GM12878 (cell line): ENCODE results near the gene PPAT. TPM values are rescaled to one million over a fixed set of nuclear protein-coding genes. Genes with fewer than 3 reads are reported as not detected.
A peak's percentile ranks its signal among the peaks of the same experiment; 100 is the strongest.

Experiments
- ATAC-seq: fragments of 200-7000 bp; cut with Tn5 transposase; 3 replicates; pipeline ENCODE4 v1.9.1; 2020; ENCODE audit warnings: mild to moderate bottlenecking, moderate library complexity
- BruUV-seq: library from RNA; stranded (reverse); fragments of 400-500 nt; replicated peaks from 2 replicates; lab custom pipeline; 2021; lab: Mats Ljungman, UMichigan
- CTCF ChIA-PET: fragments of 300-600 bp; sonication (Branson Sonifier 250); formaldehyde crosslinking; extraction: SDS; loops from one replicate; lab custom pipeline; 2021; ENCODE audit warnings: inconsistent platforms; lab: Yijun Ruan, JAX
- POLR2A ChIA-PET: fragments of 350-600 bp; formaldehyde crosslinking; extraction: SDS; loops from one replicate; lab custom pipeline; 2021; ENCODE audit warnings: inconsistent platforms; lab: Charles Lee
- RAD21 ChIA-PET: fragments of 300-600 bp; sonication (Branson Sonifier 250); formaldehyde crosslinking; loops from one replicate; lab custom pipeline; 2023; ENCODE audit warnings: antibody characterized with exemption; ENCODE audit not compliant: unreplicated experiment; lab: Charles Lee
- SMC1A ChIA-PET: fragments of 300-600 bp; sonication (Branson Sonifier 250); formaldehyde crosslinking; loops from one replicate; lab custom pipeline; 2023; ENCODE audit not compliant: unreplicated experiment, uncharacterized antibody; lab: Charles Lee
- DNase-seq: peaks from one replicate; pipeline ENCODE4 v3.0.0-alpha.2; 2011; ENCODE audit warnings: low read depth, low spot score
- FAIRE-seq: peaks from 3 replicates; lab custom pipeline; 2011; peaks lifted over from hg19 to GRCh38; lab: Jason Lieb, UNC
- H2AFZ ChIP-seq: 2 replicates; pipeline ENCODE4 v1.6.0; 2011; ENCODE audit warnings: low read depth, low read length, control low read depth; ENCODE audit not compliant: control insufficient read depth
- H3K27ac ChIP-seq: 2 replicates; pipeline ENCODE4 v1.5.1; 2011; ENCODE audit warnings: control low read depth; ENCODE audit not compliant: control insufficient read depth, insufficient read depth
- H3K27me3 ChIP-seq, 2 experiments: replicated peaks in 1 of 2; 2 replicates each; pipeline versions ENCODE4 v1.6.0 to v1.6.1; 2011; ENCODE audit warnings: low read length in 1 of 2; ENCODE audit not compliant: control insufficient read depth in 2 of 2, insufficient read depth in 2 of 2
- H3K36me3 ChIP-seq, 2 experiments: 2 replicates each; pipeline ENCODE4 v1.5.1; 2011; ENCODE audit warnings: low read length in 1 of 2; ENCODE audit not compliant: control insufficient read depth in 2 of 2, insufficient read depth in 2 of 2
- H3K4me1 ChIP-seq: 2 replicates; pipeline ENCODE4 v1.6.1; 2011; ENCODE audit warnings: mild to moderate bottlenecking, low read length, moderate library complexity, mixed read lengths; ENCODE audit not compliant: control insufficient read depth, insufficient read depth
- H3K4me2 ChIP-seq: 2 replicates; pipeline ENCODE4 v1.6.0; 2011; ENCODE audit warnings: control low read depth; ENCODE audit not compliant: control insufficient read depth, insufficient read depth
- H3K4me3 ChIP-seq: fragments of 200-600 bp; sonication (generic); 2 replicates; pipeline ENCODE4 v1.5.1; 2016
- H3K79me2 ChIP-seq: 2 replicates; pipeline ENCODE4 v1.6.0; 2011; ENCODE audit warnings: low read length; ENCODE audit not compliant: control insufficient read depth, insufficient read depth
- H3K9ac ChIP-seq: 2 replicates; pipeline ENCODE4 v1.8.0; 2011; ENCODE audit warnings: low read length, control low read depth, mixed read lengths; ENCODE audit not compliant: control insufficient read depth, insufficient read depth
- H3K9me3 ChIP-seq: replicated peaks from 3 replicates; pipeline ENCODE4 v1.5.1; 2011; ENCODE audit warnings: mild to moderate bottlenecking, low read length; ENCODE audit not compliant: control insufficient read depth, insufficient read depth
- H4K20me1 ChIP-seq: 2 replicates; pipeline ENCODE4 v1.6.0; 2011; ENCODE audit not compliant: control insufficient read depth, insufficient read depth
- CHD2 ChIP-seq: IDR thresholded peaks from 2 replicates; pipeline ENCODE4 v1.6.1; 2011; ENCODE audit warnings: low read depth, low read length, improper control_type of control experiment, borderline replicate concordance
- CREM ChIP-seq: IDR thresholded peaks from 2 replicates; pipeline ENCODE4 v1.6.1; 2014; ENCODE audit warnings: antibody characterized with exemption, low read depth
- EGR1 ChIP-seq, 2 experiments: IDR thresholded peaks; 1 replicate in 1 of 2; 2 replicates in 1 of 2; pipeline ENCODE4 v1.6.1; 2011 to 2012; ENCODE audit warnings: low read depth in 2 of 2, low read length in 2 of 2, borderline replicate concordance in 1 of 2, mild to moderate bottlenecking in 1 of 2, moderate library complexity in 1 of 2
- EP300 ChIP-seq, 2 experiments: fragments of 150-350 bp in 1 of 2; IDR thresholded peaks; 2 replicates each; pipeline ENCODE4 v1.6.1; 2011 to 2012; ENCODE audit warnings: low read depth in 2 of 2, low read length in 2 of 2, borderline replicate concordance in 1 of 2, improper control_type of control experiment in 1 of 2, inconsistent platforms in 1 of 2; ENCODE audit not compliant: control insufficient read depth in 1 of 2
- MYC ChIP-seq: IDR thresholded peaks from 2 replicates; pipeline ENCODE4 v1.6.1; 2011; ENCODE audit warnings: mild to moderate bottlenecking, low read length, moderate library complexity, inconsistent platforms; ENCODE audit not compliant: insufficient read depth, insufficient replicate concordance, insufficient read length, severe bottlenecking
- NFYB ChIP-seq: IDR thresholded peaks from 2 replicates; pipeline ENCODE4 v1.6.1; 2011; ENCODE audit warnings: low read depth, mild to moderate bottlenecking, low read length, improper control_type of control experiment, moderate library complexity; ENCODE audit not compliant: insufficient read depth
- POU2F2 ChIP-seq: IDR thresholded peaks from 3 replicates; pipeline ENCODE4 v1.6.1; 2011; ENCODE audit warnings: low read depth, mild to moderate bottlenecking, low read length, borderline replicate concordance
- RCOR1 ChIP-seq: conservative IDR thresholded peaks from 2 replicates; pipeline ENCODE4 v1.6.1; 2012; ENCODE audit warnings: low read depth, low read length, improper control_type of control experiment
- TAF1 ChIP-seq: IDR thresholded peaks from 2 replicates; pipeline ENCODE4 v1.6.1; 2011; ENCODE audit warnings: mild to moderate bottlenecking, low read depth, low read length, borderline replicate concordance
- ZNF384 ChIP-seq: IDR thresholded peaks from 2 replicates; pipeline ENCODE4 v1.6.1; 2012; ENCODE audit warnings: low read depth, mild to moderate bottlenecking, low read length, improper control_type of control experiment, borderline replicate concordance
- WGBS: methylation state at CpG from one replicate; pipeline ENCODE4 v1.1.6; 2016; ENCODE audit warnings: low lambda C conversion rate; ENCODE audit not compliant: insufficient replicate concordance, insufficient coverage; ENCODE audit errors: missing lambda C conversion rate; 5-methylcytosine and 5-hydroxymethylcytosine counted together
- in situ Hi-C: fragments of 300-500 bp; cut with MboI; formaldehyde crosslinking; loops from 9 replicates; pipeline ENCODE4 v1.14.3; 2018; ENCODE audit warnings: mixed read lengths
- intact Hi-C: fragments of 100-400 bp; cut with micrococcal nuclease; formaldehyde crosslinking; loops from one replicate; pipeline ENCODE4 v1.14.2; 2022; ENCODE audit not compliant: unreplicated experiment
- polyA plus RNA-seq, 11 experiments: library from polyadenylated mRNA; depleted of rRNA in 4 of 11; unstranded in 6 of 11; stranded (reverse) in 5 of 11; fragments of >200 nt; fragmentation: Nextera tagmentation in 4 of 11; fragmentation: Illumina TruSeq in 1 of 11; extraction: Ambion mirVana in 4 of 11; extraction: Trizol in 1 of 11; gene quantifications; 1 replicate in 1 of 11; 2 replicates in 10 of 11; pipeline versions ENCODE4 v1.2.1 to v1.2.3, GENCODE V29; 2011 to 2016; ENCODE audit warnings: inconsistent platforms in 2 of 11, missing spikeins in 2 of 11, low read depth in 1 of 11
- total RNA-seq, 4 experiments: library from RNA; depleted of rRNA in 3 of 4; stranded (reverse); fragments of >200 nt in 3 of 4; fragmentation: Illumina TruSeq in 1 of 4; extraction: Trizol in 1 of 4; gene quantifications; 2 replicates each; pipeline versions ENCODE4 v1.2.1 to v1.2.3, GENCODE V29; 2013 to 2021
- TF ChIP-seq, protein P1 (sequence below): fragments of 450-650 bp; IDR thresholded peaks from 2 replicates; pipeline ENCODE4 v1.6.1; 2017; ENCODE audit warnings: mild to moderate bottlenecking
- TF ChIP-seq, protein P2 (sequence below): IDR thresholded peaks from 2 replicates; pipeline ENCODE4 v1.6.1; 2011; ENCODE audit warnings: borderline replicate concordance, low read depth, mild to moderate bottlenecking, moderate library complexity, mixed read lengths, low read length; ENCODE audit not compliant: insufficient read depth; ENCODE audit errors: extremely low read length
- TF ChIP-seq, protein P3 (sequence below): fragments of 450-650 bp; formaldehyde crosslinking; IDR thresholded peaks from 2 replicates; pipeline ENCODE4 v1.5.0; 2022; ENCODE audit warnings: mild to moderate bottlenecking, missing genetic modification characterization

The PPAT gene
- total and polyA plus RNA-seq, 10 of the 15 experiments (the other 5 are each of a cell fraction or from before 2014, with no cell fraction given): 24.9 to 50.7 (median 38.0) TPM

DNA sequence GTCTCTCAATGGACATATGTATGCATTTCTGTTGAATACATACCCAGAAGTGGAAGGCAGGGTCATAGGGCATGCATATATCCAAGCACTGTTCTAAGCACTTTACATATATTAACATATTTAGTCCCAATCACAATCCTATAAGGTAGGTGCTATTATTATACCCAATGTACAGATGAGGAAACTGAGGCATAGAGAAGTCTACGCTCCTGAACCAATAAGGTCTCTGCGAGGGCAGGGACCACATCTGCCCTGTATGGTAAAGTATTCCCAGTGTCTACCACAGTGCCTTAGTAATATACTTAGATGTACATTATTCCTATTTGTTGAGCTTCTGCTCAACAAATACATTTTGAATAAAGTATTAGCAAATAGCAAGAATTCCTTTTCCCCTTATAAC is 5.2 kb downstream of the PPAT start:
- no peak overlapping the region for H3K9ac ChIP-seq
- TF ChIP-seq POU2F2 (no peak), EP300 (IDR thresholded peaks at IDR 0.05; ENCODE audit: borderline replicate concordance in 1 of 2, control insufficient read depth in 1 of 2, low read depth in 2 of 2, low read length in 2 of 2) (no peak), EGR1 (IDR thresholded peaks at IDR 0.05; ENCODE audit: borderline replicate concordance in 1 of 2, low read depth in 2 of 2, low read length in 2 of 2) (no peak), MYC (no peak), NFYB (no peak), CHD2 (no peak), ZNF384 (no peak), RCOR1 (no peak), TAF1 (no peak), CREM (no peak)
- TF ChIP-seq, protein P1, sequence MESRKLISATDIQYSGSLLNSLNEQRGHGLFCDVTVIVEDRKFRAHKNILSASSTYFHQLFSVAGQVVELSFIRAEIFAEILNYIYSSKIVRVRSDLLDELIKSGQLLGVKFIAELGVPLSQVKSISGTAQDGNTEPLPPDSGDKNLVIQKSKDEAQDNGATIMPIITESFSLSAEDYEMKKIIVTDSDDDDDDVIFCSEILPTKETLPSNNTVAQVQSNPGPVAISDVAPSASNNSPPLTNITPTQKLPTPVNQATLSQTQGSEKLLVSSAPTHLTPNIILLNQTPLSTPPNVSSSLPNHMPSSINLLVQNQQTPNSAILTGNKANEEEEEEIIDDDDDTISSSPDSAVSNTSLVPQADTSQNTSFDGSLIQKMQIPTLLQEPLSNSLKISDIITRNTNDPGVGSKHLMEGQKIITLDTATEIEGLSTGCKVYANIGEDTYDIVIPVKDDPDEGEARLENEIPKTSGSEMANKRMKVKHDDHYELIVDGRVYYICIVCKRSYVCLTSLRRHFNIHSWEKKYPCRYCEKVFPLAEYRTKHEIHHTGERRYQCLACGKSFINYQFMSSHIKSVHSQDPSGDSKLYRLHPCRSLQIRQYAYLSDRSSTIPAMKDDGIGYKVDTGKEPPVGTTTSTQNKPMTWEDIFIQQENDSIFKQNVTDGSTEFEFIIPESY: no peak
- TF ChIP-seq, protein P2, sequence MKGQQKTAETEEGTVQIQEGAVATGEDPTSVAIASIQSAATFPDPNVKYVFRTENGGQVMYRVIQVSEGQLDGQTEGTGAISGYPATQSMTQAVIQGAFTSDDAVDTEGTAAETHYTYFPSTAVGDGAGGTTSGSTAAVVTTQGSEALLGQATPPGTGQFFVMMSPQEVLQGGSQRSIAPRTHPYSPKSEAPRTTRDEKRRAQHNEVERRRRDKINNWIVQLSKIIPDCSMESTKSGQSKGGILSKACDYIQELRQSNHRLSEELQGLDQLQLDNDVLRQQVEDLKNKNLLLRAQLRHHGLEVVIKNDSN: no peak
- TF ChIP-seq, protein P3, sequence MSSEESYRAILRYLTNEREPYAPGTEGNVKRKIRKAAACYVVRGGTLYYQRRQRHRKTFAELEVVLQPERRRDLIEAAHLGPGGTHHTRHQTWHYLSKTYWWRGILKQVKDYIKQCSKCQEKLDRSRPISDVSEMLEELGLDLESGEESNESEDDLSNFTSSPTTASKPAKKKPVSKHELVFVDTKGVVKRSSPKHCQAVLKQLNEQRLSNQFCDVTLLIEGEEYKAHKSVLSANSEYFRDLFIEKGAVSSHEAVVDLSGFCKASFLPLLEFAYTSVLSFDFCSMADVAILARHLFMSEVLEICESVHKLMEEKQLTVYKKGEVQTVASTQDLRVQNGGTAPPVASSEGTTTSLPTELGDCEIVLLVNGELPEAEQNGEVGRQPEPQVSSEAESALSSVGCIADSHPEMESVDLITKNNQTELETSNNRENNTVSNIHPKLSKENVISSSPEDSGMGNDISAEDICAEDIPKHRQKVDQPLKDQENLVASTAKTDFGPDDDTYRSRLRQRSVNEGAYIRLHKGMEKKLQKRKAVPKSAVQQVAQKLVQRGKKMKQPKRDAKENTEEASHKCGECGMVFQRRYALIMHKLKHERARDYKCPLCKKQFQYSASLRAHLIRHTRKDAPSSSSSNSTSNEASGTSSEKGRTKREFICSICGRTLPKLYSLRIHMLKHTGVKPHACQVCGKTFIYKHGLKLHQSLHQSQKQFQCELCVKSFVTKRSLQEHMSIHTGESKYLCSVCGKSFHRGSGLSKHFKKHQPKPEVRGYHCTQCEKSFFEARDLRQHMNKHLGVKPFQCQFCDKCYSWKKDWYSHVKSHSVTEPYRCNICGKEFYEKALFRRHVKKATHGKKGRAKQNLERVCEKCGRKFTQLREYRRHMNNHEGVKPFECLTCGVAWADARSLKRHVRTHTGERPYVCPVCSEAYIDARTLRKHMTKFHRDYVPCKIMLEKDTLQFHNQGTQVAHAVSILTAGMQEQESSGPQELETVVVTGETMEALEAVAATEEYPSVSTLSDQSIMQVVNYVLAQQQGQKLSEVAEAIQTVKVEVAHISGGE: no peak
- no peak overlapping the region for H2AFZ ChIP-seq
- intact Hi-C loops (loop anchor here (10.0 kb wide), 1 partner anchor 885 kb away; the partner anchor contains the start of gene CLOCK), in situ Hi-C loops (no loop called here)
- no peak for DNase-seq
- ChIA-PET SMC1A (interaction anchor here (1.1 to 1.6 kb wide), 4 partner anchors 10 to 39 kb away, joined by 3 to 5 read pairs (median 4); no protein-coding TSS in a partner anchor), POLR2A (interaction anchor here (0.7 kb wide), 1 partner anchor 17 kb away, joined by 3 read pairs; no protein-coding TSS in a partner anchor), RAD21 (interaction anchor here (1.2 to 2.1 kb wide), 3 partner anchors 10 to 43 kb away, joined by 5 to 6 read pairs (median 6); partner anchors contain the start of gene AASDH), CTCF (interaction anchor here (0.8 to 1.6 kb wide), 3 partner anchors 14 to 483 kb away, joined by 3 to 5 read pairs (median 4); no protein-coding TSS in a partner anchor)
- peaks cover 97% of the 10 kb centered on the region for H3K79me2 ChIP-seq
- H3K4me1 ChIP-seq: peaks cover 5% of the 10 kb centered on the region
- no peak for ATAC-seq
- BruUV-seq: no TSS peak
- no peaks in the 10 kb centered on the region for H4K20me1 ChIP-seq
- peak overlapping the region; percentile 33; the same call in 1 of the 2 replicates for H3K4me2 ChIP-seq
- no peak for FAIRE-seq
- H3K9me3 ChIP-seq: no peaks in the 10 kb centered on the region; the same call in 2 of the 3 replicates
- H3K27ac ChIP-seq: no peak overlapping the region
- WGBS: 94% methylated on average over 2 of the region's 2 CpGs
- H3K27me3 ChIP-seq: no peaks in the 10 kb centered on the region
- H3K4me3 ChIP-seq: no peak overlapping the region
- no peaks in the 10 kb centered on the region; a peak in 1 of 4 replicates for H3K36me3 ChIP-seq
